GM23248 (cell line): ENCODE results near the gene CCL7. TPM values are rescaled to one million over a fixed set of nuclear protein-coding genes. Genes with fewer than 3 reads are reported as not detected.

Experiments
- DNase-seq: peaks from one replicate; pipeline ENCODE4 v3.0.0-alpha.2; 2015
- H2AFZ ChIP-seq: fragments of 200-600 bp; sonication (generic); 2 replicates; pipeline ENCODE4 v1.6.1; 2016; ENCODE audit warnings: antibody characterized with exemption
- H3F3A ChIP-seq: fragments of 200-600 bp; sonication (generic); 2 replicates; pipeline ENCODE4 v1.6.1; 2016; ENCODE audit warnings: mild to moderate bottlenecking, antibody characterized with exemption, mixed run types; ENCODE audit not compliant: insufficient read depth
- H3K27ac ChIP-seq: fragments of 200-600 bp; sonication (generic); 2 replicates; pipeline ENCODE4 v1.5.1; 2016; ENCODE audit warnings: mild to moderate bottlenecking
- H3K27me3 ChIP-seq: fragments of 200-600 bp; sonication (generic); replicated peaks from 2 replicates; pipeline ENCODE4 v1.6.1; 2016; ENCODE audit warnings: mild to moderate bottlenecking; ENCODE audit not compliant: insufficient read depth
- H3K36me3 ChIP-seq: fragments of 200-600 bp; sonication (generic); 2 replicates; pipeline ENCODE4 v1.6.1; 2016; ENCODE audit warnings: low read depth, mild to moderate bottlenecking
- H3K4me1 ChIP-seq: fragments of 200-600 bp; sonication (generic); 2 replicates; pipeline ENCODE4 v1.6.1; 2016; ENCODE audit warnings: mild to moderate bottlenecking; ENCODE audit not compliant: insufficient read depth
- H3K4me2 ChIP-seq: fragments of 200-600 bp; sonication (generic); one replicate; pipeline ENCODE4 v1.6.1; 2016; ENCODE audit warnings: mild to moderate bottlenecking; ENCODE audit not compliant: unreplicated experiment
- H3K4me3 ChIP-seq: fragments of 200-600 bp; sonication (generic); 2 replicates; pipeline ENCODE4 v1.5.1; 2016; ENCODE audit warnings: mild to moderate bottlenecking
- H3K79me2 ChIP-seq: fragments of 200-600 bp; sonication (generic); 2 replicates; pipeline ENCODE4 v1.6.1; 2016; ENCODE audit warnings: mild to moderate bottlenecking; ENCODE audit not compliant: insufficient read depth
- H3K9ac ChIP-seq: fragments of 200-600 bp; sonication (generic); 2 replicates; pipeline ENCODE4 v1.6.1; 2016; ENCODE audit warnings: mild to moderate bottlenecking
- H3K9me2 ChIP-seq: fragments of 200-600 bp; sonication (generic); 2 replicates; pipeline ENCODE4 v1.6.1; 2016; ENCODE audit warnings: mixed run types, mild to moderate bottlenecking, moderate library complexity; ENCODE audit not compliant: insufficient read depth
- H3K9me3 ChIP-seq: fragments of 200-600 bp; sonication (generic); one replicate; pipeline ENCODE4 v1.6.1; 2017; ENCODE audit warnings: low read depth
- H4K20me1 ChIP-seq: fragments of 200-600 bp; sonication (generic); 2 replicates; pipeline ENCODE4 v1.6.0; 2016; ENCODE audit not compliant: insufficient read depth
- EZH2 ChIP-seq: fragments of 200-600 bp; sonication (generic); IDR thresholded peaks from 2 replicates; pipeline ENCODE4 v1.6.1; 2018; ENCODE audit warnings: antibody characterized with exemption, mild to moderate bottlenecking; ENCODE audit not compliant: insufficient read depth, poor library complexity, severe bottlenecking
- EZH2phosphoT487 ChIP-seq: fragments of 200-600 bp; sonication (generic); IDR thresholded peaks from 2 replicates; pipeline ENCODE4 v1.6.1; 2018; ENCODE audit warnings: antibody characterized with exemption, moderate library complexity, mild to moderate bottlenecking, low read depth; ENCODE audit not compliant: insufficient read depth
- WGBS, 2 experiments: methylation state at CpG; one replicate each; pipeline ENCODE4 v1.1.6; 2015 to 2017; ENCODE audit warnings: low lambda C conversion rate in 2 of 2, low coverage in 1 of 2; ENCODE audit errors: missing lambda C conversion rate in 2 of 2; 5-methylcytosine and 5-hydroxymethylcytosine counted together
- in situ Hi-C: fragments of 300-500 bp; cut with MboI; formaldehyde crosslinking; loops from 2 replicates; pipeline ENCODE4 v1.15.0; 2020
- polyA plus RNA-seq: library from polyadenylated mRNA; unstranded; fragments of >200 nt; fragmentation: Nextera tagmentation; extraction: Ambion mirVana; gene quantifications from 2 replicates; pipeline ENCODE4 v1.2.1, GENCODE V29; 2016
- total RNA-seq: library from RNA; depleted of rRNA; stranded (reverse); fragments of >200 nt; shearing (Covaris generic); gene quantifications from 2 replicates; pipeline ENCODE4 v1.2.3, GENCODE V29; 2014

CCL7 gene
- total and polyA plus RNA-seq, 2 experiments from 2014 or later, result 2.4 to 4.9 TPM

DNA sequence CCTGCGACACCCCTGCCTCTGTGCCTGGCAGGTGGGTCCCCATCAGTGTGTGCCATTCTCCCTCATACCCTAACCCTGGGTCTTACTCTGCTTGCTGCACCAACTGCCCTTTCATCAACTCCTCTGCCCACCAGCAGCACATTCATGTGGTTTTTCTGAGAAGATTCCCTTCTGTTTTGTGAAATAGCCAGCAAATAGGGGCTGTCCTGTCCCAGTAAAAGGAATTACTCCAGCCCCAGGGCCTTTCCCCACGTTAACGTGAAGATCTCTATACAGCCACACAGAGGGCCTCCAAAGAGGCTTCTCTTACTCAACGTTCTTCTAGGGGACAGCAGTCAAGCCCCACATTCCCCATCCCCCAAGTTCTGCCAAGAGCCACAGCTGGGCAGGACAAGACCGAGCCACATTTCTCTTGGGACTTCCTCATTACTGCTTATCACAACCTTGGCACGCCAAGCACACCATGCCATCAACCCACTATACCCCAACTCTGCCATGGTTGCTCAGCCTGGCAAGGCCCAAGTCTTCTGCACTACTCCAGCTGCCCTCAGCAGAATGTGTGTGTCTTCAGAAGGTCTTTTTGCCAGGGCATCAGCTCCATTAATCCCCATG is 33.6 kb upstream of the CCL7 start:
- TF ChIP-seq EZH2phosphoT487 (no peak), EZH2 (no peak)
- Histone ChIP-seq H2AFZ (no peak overlapping the region), H3K9me3 (no peaks in the 10 kb centered on the region), H4K20me1 (no peaks in the 10 kb centered on the region), H3K4me1 (peaks cover 23% of the 10 kb centered on the region), H3K4me3 (no peak overlapping the region), H3K27ac (no peak overlapping the region), H3K27me3 (no peaks in the 10 kb centered on the region), H3K36me3 (no peaks in the 10 kb centered on the region), H3F3A (peaks cover 12% of the 10 kb centered on the region; the same call in 1 of the 2 replicates), H3K79me2 (no peaks in the 10 kb centered on the region), H3K9ac (no peak overlapping the region), H3K4me2 (no peak overlapping the region), H3K9me2 (no peaks in the 10 kb centered on the region)
- in situ Hi-C loops, result no loop called here
- DNase-seq, result no peak
- 89% methylated on average over 6 of the region's 6 CpGs for WGBS, 2 experiments

DNA sequence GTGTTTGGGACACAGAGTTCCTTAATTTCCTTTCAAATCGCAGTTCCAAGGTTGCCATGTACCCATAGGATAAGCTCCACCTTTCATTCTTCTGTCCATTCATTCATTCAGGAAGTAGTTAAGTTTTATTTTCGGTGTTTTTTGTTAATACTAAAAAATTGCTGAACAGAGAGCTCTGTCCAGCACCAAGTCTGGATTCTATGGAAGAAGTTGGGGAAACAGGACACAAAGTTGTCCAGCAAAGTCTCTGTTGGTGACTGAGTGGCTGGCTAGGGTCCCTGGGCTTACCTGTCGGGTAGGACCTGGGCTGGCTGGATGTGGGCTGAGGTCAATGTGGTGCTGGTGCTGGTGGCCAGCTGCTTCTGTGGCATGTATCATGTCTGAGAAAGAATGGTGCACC is 32.6 kb upstream of the CCL7 start:
- Histone ChIP-seq H4K20me1 (no peaks in the 10 kb centered on the region), H3K79me2 (no peaks in the 10 kb centered on the region), H3K36me3 (no peaks in the 10 kb centered on the region), H3K4me1 (peaks cover 23% of the 10 kb centered on the region), H3K9me2 (no peaks in the 10 kb centered on the region), H3K9ac (no peak overlapping the region), H2AFZ (no peak overlapping the region), H3K27me3 (no peaks in the 10 kb centered on the region), H3K9me3 (no peaks in the 10 kb centered on the region), H3K4me3 (no peak overlapping the region), H3K27ac (no peak overlapping the region), H3F3A (peaks cover 12% of the 10 kb centered on the region; the same call in 1 of the 2 replicates), H3K4me2 (no peak overlapping the region)
- TF ChIP-seq EZH2 (no peak), EZH2phosphoT487 (no peak)
- in situ Hi-C loops, result no loop called here
- no peak for DNase-seq
- WGBS, 2 experiments, result 93 to 94% methylated on average over 3 of the region's 3 CpGs

DNA sequence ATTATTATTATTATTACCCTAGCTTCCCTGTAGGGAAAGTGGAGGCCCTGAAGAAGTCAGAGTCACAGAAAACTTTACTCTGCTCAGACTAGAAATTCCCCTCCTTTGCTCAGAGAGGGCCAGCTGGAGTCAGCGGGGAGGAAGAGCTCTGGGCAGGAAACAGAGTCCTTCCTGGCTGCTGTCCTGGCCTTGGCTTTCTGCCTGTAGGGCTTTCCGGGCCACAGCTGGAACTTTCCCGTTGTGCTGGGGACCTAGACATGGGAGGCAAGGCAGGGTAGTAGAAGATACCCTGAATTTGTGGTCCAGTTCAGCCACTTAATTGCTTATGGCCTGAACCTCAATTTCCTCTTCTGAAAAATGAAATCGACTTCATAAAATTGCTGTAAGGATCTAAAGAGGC is 29.0 kb upstream of the CCL7 start:
- 23 to 26% methylated on average over 4 of the region's 4 CpGs for WGBS, 2 experiments
- H3K4me1 ChIP-seq, result peaks cover 14% of the 10 kb centered on the region
- no peaks in the 10 kb centered on the region for H3K9me3 ChIP-seq

DNA sequence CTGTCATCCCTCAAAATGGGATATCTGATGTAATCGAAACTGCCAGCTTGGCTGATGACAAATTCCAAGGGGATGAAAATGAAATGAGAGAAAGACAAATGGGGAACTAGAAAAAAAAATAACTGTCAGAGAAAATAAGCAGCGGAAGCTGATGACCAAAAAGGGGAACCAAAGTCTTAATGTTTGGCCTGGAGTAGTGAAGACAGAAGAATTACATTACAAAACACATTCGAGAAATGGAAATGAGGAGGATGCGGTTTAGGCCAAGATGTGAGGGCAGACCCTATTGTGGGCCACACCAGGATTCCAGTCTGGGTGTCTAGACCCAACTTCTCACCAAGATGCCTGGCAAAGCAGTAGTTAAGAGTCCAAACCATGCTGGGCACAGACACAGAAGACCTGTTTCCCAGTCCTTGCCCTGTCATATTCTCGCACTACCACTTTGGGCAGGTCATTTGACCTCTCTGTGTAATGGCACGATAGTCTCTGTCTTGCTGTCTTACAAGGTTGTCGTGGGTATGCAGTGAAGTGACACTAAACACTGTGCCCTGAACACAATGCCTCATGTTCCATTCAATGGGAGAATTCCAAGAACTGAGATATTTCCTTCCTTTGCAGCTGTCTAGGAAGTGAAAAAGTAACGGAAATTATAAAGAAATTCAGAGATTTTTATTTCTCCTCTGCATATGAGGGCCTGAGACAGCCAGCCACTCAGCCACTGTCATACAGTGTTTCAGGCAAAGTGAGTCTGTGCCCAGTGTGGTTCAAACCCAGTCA is 27.2 kb upstream of the CCL7 start:
- WGBS, 2 experiments, result 91 to 95% methylated on average over 8 of the region's 8 CpGs
- Histone ChIP-seq H3K9me3 (no peaks in the 10 kb centered on the region), H3K36me3 (no peaks in the 10 kb centered on the region), H3F3A (peaks cover 9% of the 10 kb centered on the region), H2AFZ (no peak overlapping the region), H3K4me3 (no peak overlapping the region), H3K27me3 (no peaks in the 10 kb centered on the region), H3K9ac (no peak overlapping the region), H3K79me2 (no peaks in the 10 kb centered on the region), H3K4me1 (peaks cover 15% of the 10 kb centered on the region), H3K9me2 (no peaks in the 10 kb centered on the region), H3K27ac (no peak overlapping the region), H4K20me1 (no peaks in the 10 kb centered on the region), H3K4me2 (no peak overlapping the region)
- TF ChIP-seq EZH2, result no peak
- TF ChIP-seq EZH2phosphoT487, result no peak
- in situ Hi-C loops, result no loop called here
- DNase-seq, result no peak

More for the DNA sequence above, 29.0 kb upstream of the CCL7 start:
- no peaks in the 10 kb centered on the region for H4K20me1 ChIP-seq
- no peaks in the 10 kb centered on the region for H3K9me2 ChIP-seq
- in situ Hi-C loops, result no loop called here
- DNase-seq, result no peak
- H3K36me3 ChIP-seq, result no peaks in the 10 kb centered on the region
- TF ChIP-seq EZH2, result no peak
- TF ChIP-seq EZH2phosphoT487, result no peak
- H3K27me3 ChIP-seq, result no peaks in the 10 kb centered on the region
- no peak overlapping the region for H2AFZ ChIP-seq
- no peak overlapping the region for H3K9ac ChIP-seq
- H3F3A ChIP-seq, result peaks cover 12% of the 10 kb centered on the region; the same call in 1 of the 2 replicates
- H3K79me2 ChIP-seq, result no peaks in the 10 kb centered on the region
- H3K4me3 ChIP-seq, result no peak overlapping the region
- H3K4me2 ChIP-seq, result no peak overlapping the region
- H3K27ac ChIP-seq, result no peak overlapping the region
